GM10248 (cell line): ENCODE measurements around the gene SDR42E2.
"Not testable (repeated sequence)": the region's sequence is repeated elsewhere in the genome, so short reads cannot be mapped to it uniquely, and the experiment has no call there.

Source experiments
- CTCF ChIA-PET: fragments of 300-600 bp; sonication (Branson Sonifier 250); formaldehyde crosslinking; extraction: SDS; loops from one replicate; lab custom pipeline; 2021; ENCODE audit warnings: antibody characterized with exemption; lab: Yijun Ruan, JAX
- POLR2A ChIA-PET: fragments of 350-650 bp; sonication (Branson Sonifier 250); formaldehyde crosslinking; extraction: SDS; loops from one replicate; lab custom pipeline; 2020; ENCODE audit warnings: antibody characterized with exemption; lab: Yijun Ruan, JAX
- DNase-seq: peaks from one replicate; pipeline ENCODE4 v3.0.0; 2012; ENCODE audit errors: extremely low spot score
- CTCF ChIP-seq: IDR thresholded peaks from 2 replicates; pipeline ENCODE4 v1.5.1; 2012; ENCODE audit warnings: mild to moderate bottlenecking, low read depth; ENCODE audit errors: extremely low read depth, missing control alignments, control extremely low read depth

The SDR42E2 gene

GRCh38 chr16:22165508-22166285 lies 3.4 kb downstream of the SDR42E2 start:
- CTCF ChIA-PET, result interaction anchor here (1.3 kb wide), 1 partner anchor 24 kb away, joined by 4 read pairs; no protein-coding TSS in a partner anchor
- DNase-seq, result no peak
- no peak for TF ChIP-seq CTCF
- POLR2A ChIA-PET, result no interaction called here

- no peak for TF ChIP-seq CTCF
- POLR2A ChIA-PET, result no interaction called here
- CTCF ChIA-PET, result interaction anchor here (0.9 to 1.0 kb wide), 2 partner anchors 17 to 34 kb away, joined by 3 read pairs; no protein-coding TSS in a partner anchor
- DNase-seq, result no peak
Observed at GRCh38 chr16:22171953-22172352, 9.6 kb downstream of the SDR42E2 start.

GRCh38 chr16:22172642-22173041 lies 10.3 kb downstream of the SDR42E2 start:
- DNase-seq, POLR2A ChIA-PET: not testable (repeated sequence)
- CTCF ChIA-PET, result interaction anchor here (0.9 kb wide), 1 partner anchor 16 kb away, joined by 3 read pairs; no protein-coding TSS in a partner anchor

GRCh38 chr16:22174642-22175041 lies 12.3 kb downstream of the SDR42E2 start:
- ChIA-PET POLR2A (no interaction called here), CTCF (interaction anchor here (1.3 to 2.1 kb wide), 3 partner anchors 10 to 122 kb away, joined by 3 to 12 read pairs (median 4); no protein-coding TSS in a partner anchor)
- no peak for DNase-seq
- TF ChIP-seq CTCF, result no peak

- ChIA-PET POLR2A (no interaction called here), CTCF (interaction anchor here (1.0 kb wide), 1 partner anchor 178 kb away, joined by 3 read pairs; no protein-coding TSS in a partner anchor)
- DNase-seq, result no peak
- TF ChIP-seq CTCF, result no peak
Observed at GRCh38 chr16:22177968-22178930, 15.9 kb downstream of the SDR42E2 start.

GRCh38 chr16:22181426-22181825 lies 19.1 kb downstream of the SDR42E2 start:
- no peak for DNase-seq
- ChIA-PET CTCF (interaction anchor here (2.3 kb wide), 1 partner anchor 7 kb away, joined by 8 read pairs; no protein-coding TSS in a partner anchor), POLR2A (no interaction called here)
- no peak for TF ChIP-seq CTCF
